T-helper 1 cell treated with Interleukin-12 subunit alpha and Interleukin-12 subunit beta and Interleukin-4 antibody, amounts not matched to agents 30 μg/mL and 1 μg/mL, for 36 hours (primary cell): Measurements from ENCODE around the gene DUOXA2.

Source experiments
- H3K27ac Mint-ChIP-seq: one replicate; pipeline ENCODE4 v1.8.0; 2021; ENCODE audit warnings: mild to moderate bottlenecking, mixed read lengths
- H3K27me3 Mint-ChIP-seq: one replicate; pipeline ENCODE4 v1.8.0; 2021; ENCODE audit warnings: low read depth, mixed read lengths
- H3K36me3 Mint-ChIP-seq: one replicate; pipeline ENCODE4 v1.8.0; 2021; ENCODE audit warnings: low read depth, mixed read lengths
- H3K4me1 Mint-ChIP-seq: one replicate; pipeline ENCODE4 v1.8.0; 2021; ENCODE audit warnings: low read depth, mixed read lengths
- H3K4me3 Mint-ChIP-seq: one replicate; pipeline ENCODE4 v1.8.0; 2021; ENCODE audit warnings: mild to moderate bottlenecking, moderate library complexity, mixed read lengths
- H3K9me3 Mint-ChIP-seq: one replicate; pipeline ENCODE4 v1.8.0; 2021; ENCODE audit warnings: mixed read lengths

DUOXA2 gene

GRCh38 chr15:45106002-45106790 lies 7.9 kb upstream of the DUOXA2 start:
- H3K36me3 Mint-ChIP-seq, result no peaks in the 10 kb centered on the region
- H3K4me1 Mint-ChIP-seq, result peaks cover 2% of the 10 kb centered on the region
- H3K9me3 Mint-ChIP-seq, result no peaks in the 10 kb centered on the region
- peaks cover 26% of the 10 kb centered on the region for H3K27me3 Mint-ChIP-seq
- no peak overlapping the region for H3K27ac Mint-ChIP-seq
- H3K4me3 Mint-ChIP-seq, result no peak overlapping the region

- Mint-ChIP-seq H3K9me3 (no peaks in the 10 kb centered on the region), H3K4me1 (peaks cover 5% of the 10 kb centered on the region), H3K4me3 (no peak overlapping the region), H3K36me3 (no peaks in the 10 kb centered on the region), H3K27ac (no peak overlapping the region), H3K27me3 (peaks cover 41% of the 10 kb centered on the region)
Observed at GRCh38 chr15:45107941-45108630, 6.0 kb upstream of the DUOXA2 start.

GRCh38 chr15:45110256-45110820 lies 3.8 kb upstream of the DUOXA2 start:
- Mint-ChIP-seq H3K36me3 (no peaks in the 10 kb centered on the region), H3K4me3 (no peak overlapping the region), H3K9me3 (no peaks in the 10 kb centered on the region), H3K27me3 (peaks cover 59% of the 10 kb centered on the region), H3K4me1 (peaks cover 9% of the 10 kb centered on the region), H3K27ac (no peak overlapping the region)

- H3K9me3 Mint-ChIP-seq, result no peaks in the 10 kb centered on the region
- H3K4me3 Mint-ChIP-seq, result no peak overlapping the region
- peaks cover 9% of the 10 kb centered on the region for H3K4me1 Mint-ChIP-seq
- H3K36me3 Mint-ChIP-seq, result no peaks in the 10 kb centered on the region
- peaks cover 71% of the 10 kb centered on the region for H3K27me3 Mint-ChIP-seq
- H3K27ac Mint-ChIP-seq, result no peak overlapping the region
Observed at GRCh38 chr15:45111390-45112142, 2.6 kb upstream of the DUOXA2 start.

- Mint-ChIP-seq H3K27ac (peak overlapping the region; percentile 49), H3K36me3 (no peaks in the 10 kb centered on the region), H3K9me3 (no peaks in the 10 kb centered on the region), H3K27me3 (peaks cover 75% of the 10 kb centered on the region), H3K4me3 (peak overlapping the region; percentile 21), H3K4me1 (peaks cover 9% of the 10 kb centered on the region)
Observed at GRCh38 chr15:45112143-45112590, 2.0 kb upstream of the DUOXA2 start.

- Mint-ChIP-seq H3K4me1 (peaks cover 13% of the 10 kb centered on the region), H3K27ac (no peak overlapping the region), H3K4me3 (peak overlapping the region; percentile 21), H3K9me3 (no peaks in the 10 kb centered on the region), H3K27me3 (peaks cover 81% of the 10 kb centered on the region), H3K36me3 (no peaks in the 10 kb centered on the region)
Observed at GRCh38 chr15:45112591-45113379, 1.3 kb upstream of the DUOXA2 start.

- Mint-ChIP-seq H3K4me3 (no peak overlapping the region), H3K4me1 (peaks cover 18% of the 10 kb centered on the region), H3K27me3 (peaks cover 88% of the 10 kb centered on the region)
Observed at GRCh38 chr15:45113380-45113990, 641 bp upstream of the DUOXA2 start.

GRCh38 chr15:45114751-45115085 lies 592 bp downstream of the DUOXA2 start:
- peaks cover 77% of the 10 kb centered on the region for H3K27me3 Mint-ChIP-seq
- no peak overlapping the region for H3K4me3 Mint-ChIP-seq
- no peak overlapping the region for H3K27ac Mint-ChIP-seq
- peaks cover 18% of the 10 kb centered on the region for H3K4me1 Mint-ChIP-seq
- peaks cover 1% of the 10 kb centered on the region for H3K36me3 Mint-ChIP-seq
- no peaks in the 10 kb centered on the region for H3K9me3 Mint-ChIP-seq

More at GRCh38 chr15:45113380-45113990, 641 bp upstream of the DUOXA2 start:
- Mint-ChIP-seq H3K27ac (no peak overlapping the region), H3K36me3 (peaks cover 1% of the 10 kb centered on the region), H3K9me3 (no peaks in the 10 kb centered on the region)

GRCh38 chr15:45115312-45115820 lies 1.2 kb downstream of the DUOXA2 start:
- peaks cover 1% of the 10 kb centered on the region for H3K36me3 Mint-ChIP-seq
- no peak overlapping the region for H3K27ac Mint-ChIP-seq
- no peak overlapping the region for H3K4me3 Mint-ChIP-seq
- no peaks in the 10 kb centered on the region for H3K9me3 Mint-ChIP-seq
- peaks cover 18% of the 10 kb centered on the region for H3K4me1 Mint-ChIP-seq
- H3K27me3 Mint-ChIP-seq, result peaks cover 70% of the 10 kb centered on the region

- Mint-ChIP-seq H3K27me3 (peaks cover 66% of the 10 kb centered on the region), H3K36me3 (peaks cover 1% of the 10 kb centered on the region), H3K4me1 (peaks cover 17% of the 10 kb centered on the region), H3K9me3 (no peaks in the 10 kb centered on the region), H3K4me3 (no peak overlapping the region), H3K27ac (no peak overlapping the region)
Observed at GRCh38 chr15:45116006-45116481, 1.9 kb downstream of the DUOXA2 start.

GRCh38 chr15:45116482-45117307 lies 2.6 kb downstream of the DUOXA2 start:
- no peak overlapping the region for H3K27ac Mint-ChIP-seq
- peaks cover 1% of the 10 kb centered on the region for H3K36me3 Mint-ChIP-seq
- H3K4me3 Mint-ChIP-seq, result no peak overlapping the region
- H3K4me1 Mint-ChIP-seq, result peaks cover 17% of the 10 kb centered on the region
- no peaks in the 10 kb centered on the region for H3K9me3 Mint-ChIP-seq
- peaks cover 66% of the 10 kb centered on the region for H3K27me3 Mint-ChIP-seq

- peak overlapping the region; percentile 37 for H3K27ac Mint-ChIP-seq
- peaks cover 1% of the 10 kb centered on the region for H3K36me3 Mint-ChIP-seq
- peaks cover 13% of the 10 kb centered on the region for H3K4me1 Mint-ChIP-seq
- H3K9me3 Mint-ChIP-seq, result no peaks in the 10 kb centered on the region
- peaks cover 61% of the 10 kb centered on the region for H3K27me3 Mint-ChIP-seq
- peak overlapping the region; percentile 67 for H3K4me3 Mint-ChIP-seq
Observed at GRCh38 chr15:45117308-45118130, 3.4 kb downstream of the DUOXA2 start.
